Measurements from ENCODE around the gene GAGE12E.
"Not testable (repeated sequence)": the region's sequence is repeated elsewhere in the genome, so short reads cannot be mapped to it uniquely, and the experiment has no call there.

DNA sequence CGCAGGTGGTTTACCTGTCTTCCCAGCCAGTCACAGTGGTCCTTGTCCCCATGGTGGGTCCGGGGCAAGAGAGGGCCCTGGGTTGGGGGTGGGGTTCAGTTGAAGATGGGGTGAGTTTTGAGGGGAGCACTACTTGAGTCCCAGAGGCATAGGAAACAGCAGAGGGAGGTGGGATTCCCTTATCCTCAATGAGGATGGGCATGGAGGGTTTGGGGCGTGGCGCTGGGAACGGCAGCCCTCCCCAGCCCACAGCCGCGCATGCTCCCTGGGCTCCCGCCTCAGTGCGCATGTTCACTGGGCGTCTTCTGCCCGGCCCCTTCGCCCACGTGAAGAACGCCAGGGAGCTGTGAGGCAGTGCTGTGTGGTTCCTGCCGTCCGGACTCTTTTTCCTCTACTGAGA lies 19.2 kb upstream of the GAGE12E start, which contains the start of gene GAGE12C:
- TF ChIP-seq, protein P1, sequence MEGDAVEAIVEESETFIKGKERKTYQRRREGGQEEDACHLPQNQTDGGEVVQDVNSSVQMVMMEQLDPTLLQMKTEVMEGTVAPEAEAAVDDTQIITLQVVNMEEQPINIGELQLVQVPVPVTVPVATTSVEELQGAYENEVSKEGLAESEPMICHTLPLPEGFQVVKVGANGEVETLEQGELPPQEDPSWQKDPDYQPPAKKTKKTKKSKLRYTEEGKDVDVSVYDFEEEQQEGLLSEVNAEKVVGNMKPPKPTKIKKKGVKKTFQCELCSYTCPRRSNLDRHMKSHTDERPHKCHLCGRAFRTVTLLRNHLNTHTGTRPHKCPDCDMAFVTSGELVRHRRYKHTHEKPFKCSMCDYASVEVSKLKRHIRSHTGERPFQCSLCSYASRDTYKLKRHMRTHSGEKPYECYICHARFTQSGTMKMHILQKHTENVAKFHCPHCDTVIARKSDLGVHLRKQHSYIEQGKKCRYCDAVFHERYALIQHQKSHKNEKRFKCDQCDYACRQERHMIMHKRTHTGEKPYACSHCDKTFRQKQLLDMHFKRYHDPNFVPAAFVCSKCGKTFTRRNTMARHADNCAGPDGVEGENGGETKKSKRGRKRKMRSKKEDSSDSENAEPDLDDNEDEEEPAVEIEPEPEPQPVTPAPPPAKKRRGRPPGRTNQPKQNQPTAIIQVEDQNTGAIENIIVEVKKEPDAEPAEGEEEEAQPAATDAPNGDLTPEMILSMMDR (IDR thresholded peaks at IDR 0.05) = not testable (repeated sequence)
- not testable (repeated sequence) for TF ChIP-seq POLR2A (IDR thresholded peaks at IDR 0.05)
